ENCODE results near the gene PPP2R2C.

PPP2R2C gene

DNA sequence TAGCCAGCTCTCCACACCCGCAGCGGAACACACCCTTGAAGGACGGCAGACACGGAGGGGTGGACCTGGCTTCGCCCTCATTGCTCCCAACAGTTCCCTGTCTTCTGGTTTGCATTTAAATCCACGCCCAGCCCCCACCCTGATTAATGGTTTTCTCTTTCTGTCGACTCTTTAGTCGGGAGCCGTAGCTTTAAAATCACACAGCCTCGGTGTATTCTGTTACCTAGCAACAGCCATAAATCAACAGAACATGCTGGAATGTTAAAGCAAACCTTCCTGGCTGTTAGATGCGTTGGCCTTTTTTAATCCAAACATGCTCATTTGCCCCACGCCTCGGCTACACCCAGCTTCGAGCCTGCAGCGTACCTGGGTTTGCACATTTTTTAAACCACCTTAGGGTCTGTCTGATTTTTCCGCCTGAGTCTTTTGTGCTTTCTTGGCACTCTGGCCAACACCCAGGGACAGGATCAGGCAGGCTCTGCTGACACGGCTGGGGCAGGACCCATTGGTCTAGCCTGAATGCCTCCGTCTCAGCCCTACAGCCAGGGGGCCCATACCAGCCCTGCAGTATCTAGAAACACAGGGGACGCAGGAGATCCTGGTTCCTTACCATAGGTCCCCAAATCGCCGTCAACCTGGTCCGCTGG lies 21.4 kb upstream of the PPP2R2C start:
- no peak for DNase-seq (ENCODE audit: low spot score)

DNA sequence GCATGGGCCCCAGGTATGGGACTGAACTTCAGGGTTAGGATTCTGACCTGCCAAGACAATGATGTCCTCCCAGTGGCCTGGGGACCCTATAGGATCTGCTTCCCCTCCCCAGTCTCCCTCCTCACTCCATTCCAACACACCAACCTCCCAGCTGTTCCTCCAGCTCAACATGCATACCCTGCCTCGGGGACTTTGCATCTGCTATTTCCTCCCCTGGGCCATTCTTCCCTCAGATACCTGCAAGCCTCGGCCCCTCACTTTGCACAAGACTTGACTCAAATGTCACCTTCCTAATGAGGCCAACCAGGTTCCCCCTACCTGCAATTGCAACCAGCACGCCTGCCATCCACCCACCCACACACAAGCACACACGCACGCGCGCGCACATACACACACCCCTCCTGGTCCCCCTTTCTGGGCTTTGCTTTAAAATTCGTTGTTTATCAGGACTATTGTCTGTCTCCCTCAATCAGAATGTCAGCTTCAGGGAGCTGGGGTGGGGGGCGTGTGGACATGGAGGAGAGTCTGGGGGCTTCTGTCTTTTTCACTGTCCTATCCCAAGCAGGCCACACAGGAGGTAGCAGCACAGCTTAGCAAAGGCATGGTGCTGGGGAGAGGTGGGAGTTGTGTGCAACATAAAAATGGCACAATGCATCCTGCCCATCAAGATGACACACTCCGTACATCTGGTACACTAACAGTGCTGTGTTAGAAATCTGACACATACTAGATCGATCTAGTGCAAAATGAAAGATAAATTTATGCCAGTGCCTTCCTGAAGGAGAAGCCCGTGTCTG lies 20.6 kb upstream of the PPP2R2C start:
- DNase-seq (ENCODE audit: low spot score) = no peak

DNA sequence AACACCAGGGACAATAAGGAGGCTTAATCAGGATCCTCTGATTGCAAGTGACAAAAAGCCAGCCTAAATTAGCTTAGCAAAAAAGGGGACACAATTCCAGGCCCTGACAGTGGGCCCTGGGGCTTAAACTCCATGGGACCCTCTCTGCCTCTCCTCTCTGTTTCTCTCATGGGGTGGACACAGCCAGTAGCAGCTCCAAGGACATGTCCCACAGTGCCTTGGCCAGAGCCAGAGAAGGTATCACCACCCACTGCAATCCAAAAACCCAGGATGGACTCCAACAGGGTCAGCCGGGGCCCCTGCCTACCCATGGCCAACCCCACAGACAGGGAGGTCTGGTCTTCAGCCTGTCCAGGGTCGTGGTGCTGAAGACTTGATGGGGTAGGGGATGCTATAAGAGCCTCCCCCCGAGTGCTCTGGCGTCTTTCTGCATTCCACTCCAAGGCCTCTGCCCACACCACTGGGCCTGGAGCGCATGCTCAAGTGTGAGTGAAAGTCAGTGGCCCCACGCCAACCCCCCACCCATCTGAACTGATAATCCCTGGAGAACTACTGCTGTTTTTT lies 19.7 kb upstream of the PPP2R2C start:
- no peak for DNase-seq (ENCODE audit: low spot score)

DNA sequence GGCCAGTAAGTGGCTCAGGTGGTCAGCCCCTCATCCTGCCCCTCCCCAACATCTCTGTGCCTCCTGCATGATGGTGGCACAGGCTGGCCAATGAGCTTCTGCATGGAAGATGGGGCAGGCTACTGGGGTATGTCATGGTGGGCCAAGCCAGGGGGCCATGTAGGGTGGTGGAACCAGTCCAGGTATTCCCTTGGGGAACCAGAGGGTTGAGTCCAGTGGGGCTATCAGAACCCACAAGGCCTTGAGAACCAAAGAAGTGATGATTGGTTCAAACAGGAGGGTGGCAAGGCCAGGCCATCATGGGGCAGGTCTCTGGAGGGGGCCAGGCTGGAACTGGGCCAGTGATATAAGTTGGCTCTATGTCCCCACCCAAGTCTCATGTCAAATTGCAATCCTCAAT lies 18.8 kb upstream of the PPP2R2C start:
- no peak for DNase-seq (ENCODE audit: low spot score)

DNA sequence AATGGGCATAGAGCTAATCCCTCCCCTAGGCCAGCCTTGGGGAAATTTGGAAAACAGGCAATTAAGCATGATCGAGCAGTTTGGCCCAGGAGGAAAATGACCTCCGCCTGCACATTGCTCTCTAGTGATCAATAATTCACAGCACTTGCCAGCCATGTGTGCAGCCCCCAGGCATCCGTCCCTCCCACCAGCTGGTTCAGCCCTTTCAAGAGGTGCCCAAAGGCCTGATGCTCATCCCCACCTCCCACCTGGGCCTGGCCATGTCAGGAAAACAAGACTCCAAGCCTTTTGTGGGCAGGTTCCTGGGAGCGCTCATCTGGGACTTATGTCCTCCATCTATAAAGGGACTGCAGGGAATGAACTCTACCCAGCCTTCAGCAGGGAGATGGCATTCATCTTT lies 17.5 kb upstream of the PPP2R2C start:
- no peak for DNase-seq (ENCODE audit: low spot score)

DNA sequence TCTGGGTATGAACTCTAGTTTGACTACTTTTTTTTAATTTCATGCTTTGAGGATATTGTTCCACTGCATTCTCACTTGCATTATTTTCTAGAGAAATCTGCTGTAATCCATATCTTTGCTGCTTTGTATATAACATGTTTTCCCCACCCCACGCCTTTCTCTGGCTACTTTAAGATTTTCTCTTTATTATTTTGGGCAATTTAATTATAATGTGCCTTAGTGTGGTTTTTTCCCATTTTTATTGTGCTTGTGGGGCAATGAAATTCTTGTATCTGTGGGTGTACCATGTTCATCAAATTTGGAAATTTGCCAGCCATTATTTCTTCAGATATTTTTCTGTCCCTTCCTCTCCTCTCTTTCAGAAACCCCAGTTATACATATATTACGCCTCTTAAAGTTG lies 15.1 kb upstream of the PPP2R2C start:
- DNase-seq (ENCODE audit: low spot score) = no peak

DNA sequence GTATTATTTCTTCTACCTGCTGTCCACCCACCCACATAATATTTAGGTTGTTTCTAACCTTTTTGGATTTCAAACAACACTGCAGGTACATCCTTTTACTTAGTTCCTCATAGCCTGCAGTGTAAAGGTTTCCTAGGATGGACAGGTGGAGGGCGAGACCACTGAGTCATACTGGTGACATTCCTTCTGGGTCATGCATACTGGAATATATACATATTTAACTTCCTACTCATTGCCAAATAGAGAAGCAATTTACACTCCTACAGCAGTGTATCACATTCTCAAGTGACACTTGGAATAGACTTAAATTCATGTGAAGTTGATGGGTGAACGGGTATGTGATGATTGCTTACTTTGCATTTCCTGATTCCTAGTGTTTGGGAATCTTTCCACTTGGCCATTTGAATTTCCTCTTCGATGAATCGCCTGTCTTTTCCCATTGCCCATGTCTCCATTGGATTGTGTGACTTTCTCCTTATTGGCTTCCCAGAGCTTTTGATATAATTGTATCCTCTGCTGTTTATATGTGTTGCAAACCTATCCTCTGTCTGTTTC lies 8.2 kb upstream of the PPP2R2C start:
- DNase-seq (ENCODE audit: low spot score) = no peak

DNA sequence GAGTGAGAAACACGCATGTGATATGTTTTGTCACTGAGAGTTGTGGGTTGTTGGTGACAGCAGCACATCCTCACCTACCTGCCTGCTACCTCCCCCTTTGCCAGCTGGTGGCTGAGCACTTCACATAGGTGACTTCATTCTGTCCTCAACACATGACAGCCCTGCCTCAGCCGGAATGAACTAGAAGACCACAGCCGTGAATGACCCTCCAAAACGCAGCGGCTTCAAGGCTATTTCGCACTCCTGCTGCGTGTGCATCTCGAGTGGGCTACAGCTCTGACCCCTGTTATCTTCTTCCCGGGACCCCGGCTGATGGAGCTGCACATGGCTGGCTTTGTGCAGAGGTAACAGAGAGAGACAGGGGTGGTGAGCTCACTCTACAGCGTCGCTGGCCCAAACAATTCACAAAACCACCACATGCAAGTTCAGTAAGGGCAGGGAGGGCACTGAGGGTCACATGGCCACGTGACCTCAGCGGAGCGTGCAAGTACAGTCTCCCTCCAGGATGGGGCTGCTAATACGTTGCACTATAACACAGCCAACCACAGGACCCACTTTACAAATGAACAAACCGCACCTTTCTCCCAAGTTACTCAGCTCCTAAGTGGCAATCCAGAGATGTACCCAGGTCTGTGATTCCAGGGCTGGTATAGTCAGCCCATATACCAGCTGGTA lies 6.3 kb upstream of the PPP2R2C start:
- no peak for DNase-seq (ENCODE audit: low spot score)

DNA sequence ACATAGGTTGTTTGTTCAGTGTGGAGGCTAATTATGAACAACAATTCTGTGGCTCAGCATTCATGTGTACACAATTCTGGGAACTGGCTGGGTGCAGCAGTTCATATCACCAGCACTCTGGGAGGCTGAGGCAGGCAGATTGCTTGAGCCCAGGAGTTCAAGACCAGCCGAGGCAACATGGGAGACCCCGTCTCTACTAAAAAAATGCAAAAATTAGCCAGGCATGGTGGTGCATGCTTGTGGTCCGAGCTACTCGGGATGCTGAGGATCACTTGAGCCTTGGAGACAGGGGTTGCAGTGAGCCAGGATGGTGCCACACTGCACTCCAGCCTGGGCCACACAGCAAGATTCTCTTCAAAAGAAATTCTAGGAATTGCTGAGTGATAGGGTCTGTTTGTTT lies 4.5 kb upstream of the PPP2R2C start:
- DNase-seq (ENCODE audit: low spot score) = no peak

DNA sequence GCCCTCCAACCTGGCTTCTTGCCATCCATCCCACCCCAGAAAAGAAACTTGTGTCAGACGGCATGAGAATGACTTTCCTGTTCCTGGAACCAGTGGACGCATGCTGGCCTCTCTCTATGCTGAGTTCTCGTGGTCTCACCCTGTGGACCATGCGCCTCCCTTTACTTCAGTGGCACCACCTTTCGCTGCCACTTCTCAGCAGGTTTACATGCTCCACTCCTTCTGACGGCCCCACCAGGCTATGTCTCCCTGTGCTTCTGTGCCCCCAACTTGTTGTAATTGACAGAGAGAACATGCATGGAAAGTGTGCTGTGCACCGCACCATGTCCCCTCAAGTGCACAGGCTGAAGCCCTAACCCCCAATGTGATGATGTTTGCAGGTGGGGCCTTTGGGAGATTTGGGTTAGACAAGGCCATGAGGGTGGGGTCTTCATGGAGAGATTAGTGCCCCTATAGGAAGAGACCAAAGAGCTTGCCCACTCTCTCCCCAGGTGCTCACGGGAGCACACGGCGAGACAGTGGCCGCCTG lies 3.1 kb upstream of the PPP2R2C start:
- no peak for DNase-seq (ENCODE audit: low spot score)

DNA sequence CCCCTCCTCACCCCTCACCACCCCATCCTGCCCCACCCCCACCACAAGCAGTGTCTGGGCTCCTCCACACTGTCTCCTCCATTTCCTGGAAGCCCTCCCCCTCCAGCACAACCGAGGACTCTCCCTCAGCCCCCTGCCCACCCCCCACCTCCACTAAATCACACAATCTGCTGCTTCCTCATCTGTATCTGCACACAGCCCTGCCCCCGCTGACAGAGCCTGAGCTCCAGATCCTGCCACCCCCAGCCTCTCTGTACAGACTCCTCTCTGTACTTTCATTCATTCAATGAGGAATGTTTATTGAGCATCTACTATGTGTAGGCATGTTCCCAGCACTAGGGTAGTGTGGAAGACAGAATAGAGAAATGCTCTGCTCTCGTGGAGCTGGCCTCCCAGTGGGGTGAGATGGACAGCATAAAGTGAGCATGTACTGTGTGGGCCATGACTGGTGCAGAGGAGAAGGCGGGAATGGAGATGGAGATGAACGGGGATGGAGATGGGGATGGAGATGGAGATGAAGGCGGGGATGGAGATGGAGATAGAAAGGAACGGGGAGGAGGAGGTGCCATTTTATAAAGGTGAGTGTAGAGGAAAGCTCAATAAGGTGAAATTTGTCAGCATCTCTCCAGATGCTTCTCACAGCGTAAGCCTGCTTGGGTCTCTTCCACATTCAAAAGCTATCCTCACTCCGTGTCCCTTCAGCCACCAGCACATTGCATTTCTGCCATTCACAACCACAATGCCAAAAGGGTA lies 2.5 kb upstream of the PPP2R2C start:
- DNase-seq (ENCODE audit: low spot score) = no peak

DNA sequence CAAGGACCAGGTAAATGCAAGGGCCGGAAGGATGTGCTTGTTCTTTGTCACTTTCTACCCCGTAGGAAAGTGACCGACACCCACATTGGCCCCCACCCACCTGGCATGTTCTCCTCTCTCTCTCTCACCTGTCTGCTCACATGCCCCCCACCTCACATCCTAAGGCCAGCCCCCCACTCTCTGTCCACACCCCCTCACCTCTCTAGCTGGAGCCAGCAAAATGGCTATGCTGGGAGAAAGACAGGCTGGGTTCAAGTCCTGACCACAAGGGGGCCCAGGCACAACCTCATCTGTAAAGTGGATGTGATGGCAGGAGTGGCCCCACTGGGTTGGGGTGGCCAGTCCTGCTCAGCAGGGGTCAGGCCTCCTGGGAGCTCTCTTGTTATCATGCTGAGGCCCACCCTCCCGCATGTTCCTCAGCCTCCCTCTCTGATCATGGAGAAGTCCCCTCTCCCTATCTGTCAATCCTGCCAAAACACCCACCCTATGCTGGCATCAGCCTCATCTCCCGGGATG lies 1.7 kb upstream of the PPP2R2C start:
- peak; percentile 62 for DNase-seq (ENCODE audit: low spot score)

DNA sequence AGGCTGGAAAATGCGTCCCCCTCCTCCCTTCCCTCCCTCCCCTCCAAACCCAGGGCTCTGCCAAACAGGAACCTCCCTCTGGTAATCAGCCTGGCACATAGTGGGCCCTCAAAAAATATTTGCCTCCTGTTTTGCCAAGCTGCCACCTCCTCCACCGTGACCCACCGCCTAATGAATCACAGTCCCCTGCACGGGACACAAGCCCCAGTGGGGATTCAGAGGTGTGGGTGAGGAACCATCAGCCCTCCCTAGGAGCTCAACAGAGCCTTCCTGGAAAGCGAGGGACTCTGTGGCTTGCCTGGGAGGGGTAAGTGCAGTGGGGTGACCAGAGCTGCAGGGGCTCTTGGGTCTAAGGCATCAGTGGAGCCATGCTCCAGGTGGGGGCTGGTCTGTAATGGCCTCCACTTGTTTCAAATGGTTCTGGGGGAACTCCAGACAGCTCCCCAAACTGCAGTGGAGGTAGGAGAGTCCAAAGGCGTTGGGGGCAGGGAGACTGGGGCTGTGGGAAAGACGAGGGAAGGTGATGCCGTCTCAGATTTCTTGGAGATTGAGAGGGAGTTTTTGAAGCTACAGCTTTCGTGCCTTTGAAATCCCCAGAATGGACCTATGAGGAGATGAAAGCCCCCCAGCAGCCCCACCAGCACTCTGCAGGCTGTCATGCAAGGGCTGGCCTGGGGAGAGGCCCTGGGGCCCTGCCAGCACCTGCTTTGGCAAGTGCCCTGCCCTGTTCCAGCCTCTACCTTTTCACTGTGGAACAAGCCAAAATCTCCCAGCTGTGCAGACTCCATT lies 1.0 kb upstream of the PPP2R2C start:
- peak; percentile 36 for DNase-seq (ENCODE audit: low spot score)

DNA sequence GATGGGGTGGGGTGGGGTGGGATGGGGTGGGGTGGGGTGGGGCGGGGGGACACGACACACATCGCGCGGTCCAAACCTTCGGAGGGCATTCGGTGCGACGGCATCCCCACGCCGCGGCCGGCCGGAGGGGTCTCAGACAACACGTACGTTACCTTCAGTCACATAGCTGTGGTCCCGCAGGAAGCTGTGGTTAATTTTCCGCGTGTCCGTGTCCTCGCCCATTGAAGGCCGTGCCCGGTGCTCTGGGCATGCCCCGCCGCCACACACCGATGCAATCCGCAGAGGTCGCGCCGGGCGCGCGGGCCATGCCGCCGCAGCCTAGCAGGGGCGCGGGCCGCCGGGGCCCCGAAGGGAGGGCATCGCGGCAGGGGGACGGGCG lies 417 bp downstream of the PPP2R2C start:
- DNase-seq (ENCODE audit: low spot score) = no peak

DNA sequence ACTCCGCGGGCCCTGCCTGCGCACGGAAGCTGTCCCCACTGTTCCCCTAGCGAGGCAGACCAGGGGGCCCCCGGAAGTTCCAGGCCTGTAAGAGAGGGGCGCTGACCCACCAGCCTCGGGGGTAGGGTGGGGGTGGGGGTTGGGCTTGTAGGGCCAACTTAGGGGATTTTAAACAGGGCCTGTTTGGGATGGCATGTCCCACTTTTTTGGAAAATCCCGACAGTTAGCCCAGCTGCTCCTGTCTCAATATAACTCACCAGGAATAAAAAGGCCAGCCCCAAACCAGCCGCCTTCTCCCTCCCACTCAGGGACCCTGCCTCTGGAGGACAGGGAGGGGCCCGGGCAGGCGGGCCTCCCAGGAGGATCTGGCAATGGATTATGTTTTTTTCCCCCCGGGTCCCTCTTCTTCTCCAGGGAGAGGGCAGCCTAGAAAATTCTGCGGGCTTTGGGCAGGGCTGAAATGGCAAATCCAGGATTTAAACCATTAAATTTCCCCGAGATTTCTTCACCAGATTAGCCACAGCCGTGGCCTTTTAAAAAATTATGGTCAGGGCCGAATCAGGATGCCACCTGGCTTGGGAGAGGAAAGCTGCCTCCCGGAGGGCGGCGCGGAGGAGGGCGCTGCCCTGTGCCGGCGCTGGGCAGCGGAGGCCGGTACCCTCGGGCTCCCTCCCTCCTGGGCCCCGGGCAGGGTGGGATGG lies 957 bp downstream of the PPP2R2C start:
- DNase-seq (ENCODE audit: low spot score) = peak; percentile 49

DNA sequence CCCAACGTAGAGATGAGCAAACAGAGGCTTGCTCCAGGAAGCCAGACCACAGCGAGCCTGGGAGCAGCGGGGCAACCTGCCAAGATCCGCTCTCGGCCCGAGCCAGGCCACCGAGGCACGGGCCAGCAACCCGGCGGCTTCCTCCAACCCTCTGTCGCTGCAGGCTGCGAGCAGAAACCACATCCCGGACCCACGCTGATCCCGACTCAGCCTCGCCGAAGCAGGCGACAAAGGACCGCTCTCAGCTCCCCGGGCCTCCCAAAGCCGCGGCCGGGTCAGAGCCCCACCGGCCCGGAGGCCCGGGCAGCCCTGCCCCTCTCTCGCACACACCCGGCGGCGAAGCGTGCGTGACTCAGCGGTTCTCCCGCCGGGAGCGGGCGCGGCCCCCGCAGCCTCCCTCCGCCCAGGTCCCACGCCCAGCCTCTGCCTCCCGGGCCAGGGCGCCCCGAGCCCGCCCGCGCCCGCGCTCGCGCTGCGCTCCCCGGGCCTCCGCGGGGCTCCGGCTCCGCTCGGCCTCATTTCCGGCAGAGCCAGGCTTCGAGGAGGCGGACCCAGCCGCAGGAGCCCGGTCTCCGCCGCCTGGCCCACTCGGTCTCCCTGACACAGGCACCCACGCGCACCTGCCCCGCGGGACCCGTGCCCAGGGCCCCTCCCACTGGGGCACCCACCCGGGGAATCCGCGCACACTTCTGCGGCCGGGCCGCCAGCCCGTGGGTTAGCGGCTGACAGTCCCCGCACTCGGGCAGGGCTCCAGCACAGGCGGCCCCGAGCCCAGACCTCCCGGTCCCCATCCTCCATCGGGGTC lies 1.7 kb downstream of the PPP2R2C start:
- peak; percentile 77 for DNase-seq (ENCODE audit: low spot score)

DNA sequence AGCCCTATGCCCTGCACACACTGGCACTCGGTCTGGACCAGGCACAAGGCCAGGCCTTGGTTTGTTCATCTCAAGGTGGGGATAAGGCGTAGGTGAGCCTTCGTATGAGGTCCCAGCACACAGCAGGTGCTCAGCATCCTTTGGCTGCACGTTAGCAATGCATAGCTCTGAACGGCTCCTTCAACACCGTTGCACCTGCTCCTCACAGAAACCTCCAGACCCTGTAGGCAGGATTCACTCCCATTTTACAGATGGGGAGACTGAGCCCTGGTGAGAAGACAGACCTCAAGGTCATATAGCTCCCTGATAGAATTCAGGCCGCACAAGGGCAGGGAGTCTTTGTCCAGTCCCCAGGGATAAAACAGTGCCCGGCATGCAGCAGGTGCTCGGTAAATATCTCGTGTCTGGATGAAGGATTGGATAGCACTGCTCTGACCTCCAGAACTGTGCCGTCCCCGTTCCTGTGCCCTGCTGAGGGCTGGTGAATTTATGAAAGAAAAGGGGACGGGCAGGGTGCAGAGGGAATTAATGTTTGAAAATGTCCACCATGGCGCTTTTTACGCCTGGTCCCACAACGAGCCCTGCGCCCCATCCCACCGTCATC lies 2.4 kb downstream of the PPP2R2C start:
- DNase-seq (ENCODE audit: low spot score) = peak; percentile 27

DNA sequence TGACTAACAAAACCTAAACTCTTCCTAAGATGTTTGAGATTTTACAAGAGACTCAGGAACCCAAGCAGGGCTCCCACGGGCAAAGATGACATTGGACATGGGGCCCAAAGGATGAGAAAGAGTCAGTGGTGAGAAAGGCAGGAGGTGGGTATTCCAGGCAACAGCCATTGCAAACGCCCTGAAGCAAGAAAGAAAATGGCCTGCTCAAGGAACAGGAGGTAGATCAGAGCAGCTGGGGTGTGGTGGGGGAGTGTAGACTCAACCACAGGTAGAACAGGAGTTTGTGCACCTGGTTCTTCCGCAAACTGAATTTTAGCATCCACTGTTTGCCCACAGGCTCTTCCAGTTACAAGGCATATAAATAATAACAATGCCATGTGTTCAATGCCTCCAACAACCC lies 3.3 kb downstream of the PPP2R2C start:
- DNase-seq (ENCODE audit: low spot score) = no peak

DNA sequence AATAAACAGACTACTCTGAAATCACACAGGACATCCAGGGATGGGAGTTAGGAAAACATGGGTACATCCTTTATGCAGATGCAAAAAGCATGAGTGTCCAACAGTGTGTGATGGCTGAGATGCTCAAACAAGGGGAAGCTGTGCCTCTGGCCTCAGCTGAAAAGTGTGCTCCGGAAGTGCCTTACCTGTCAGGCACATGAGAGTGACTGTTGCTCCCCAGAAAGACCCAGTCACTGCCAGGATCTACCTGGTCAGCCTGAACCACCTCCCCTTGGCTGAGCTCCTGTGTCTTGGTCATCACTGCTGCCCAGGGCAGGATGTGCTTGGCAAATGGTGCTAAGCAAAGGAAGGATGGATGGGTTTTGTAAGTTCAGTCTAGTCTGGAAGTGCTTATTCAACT lies 4.0 kb downstream of the PPP2R2C start:
- DNase-seq (ENCODE audit: low spot score) = no peak
